Activated T-helper 17 cell treated with anti-CD3 and anti-CD28 coated beads, Interleukin-2, amount 50 U/mL, for 72 hours (primary cell): ENCODE data around the gene ATP13A3. TPM values are rescaled to one million over a fixed set of nuclear protein-coding genes. Genes with fewer than 3 reads are reported as not detected.

Experiments used
- ATAC-seq: fragments of 150-1000 bp; cut with Tn5 transposase; replicated peaks from 2 replicates; pipeline ENCODE4 v1.10.0; 2021; ENCODE audit warnings: mild to moderate bottlenecking, moderate library complexity
- H3K27ac Mint-ChIP-seq: one replicate; pipeline ENCODE4 v1.8.0; 2022; ENCODE audit warnings: mixed read lengths
- H3K27me3 Mint-ChIP-seq: one replicate; pipeline ENCODE4 v1.8.0; 2022; ENCODE audit warnings: mixed read lengths
- H3K36me3 Mint-ChIP-seq: one replicate; pipeline ENCODE4 v1.8.0; 2022; ENCODE audit warnings: low read depth, mild to moderate bottlenecking, mixed read lengths
- H3K4me1 Mint-ChIP-seq: one replicate; pipeline ENCODE4 v1.8.0; 2022; ENCODE audit warnings: mixed read lengths
- H3K4me3 Mint-ChIP-seq: one replicate; pipeline ENCODE4 v1.8.0; 2022; ENCODE audit warnings: mild to moderate bottlenecking, mixed read lengths
- H3K9me3 Mint-ChIP-seq: one replicate; pipeline ENCODE4 v1.8.0; 2022; ENCODE audit warnings: mixed read lengths
- total RNA-seq, 2 donors: library from RNA; stranded (reverse); gene quantifications; one replicate each; pipeline ENCODE4 v1.2.3, GENCODE V29; 2022

Gene ATP13A3
- total RNA-seq, 2 donors from 2014 or later, result 121 to 126 TPM

GRCh38 chr3:194364652-194365434 lies 122.0 kb downstream of the ATP13A3 start:
- Mint-ChIP-seq H3K27me3 (peaks cover 20% of the 10 kb centered on the region), H3K4me3 (no peak overlapping the region), H3K36me3 (no peaks in the 10 kb centered on the region), H3K9me3 (no peaks in the 10 kb centered on the region), H3K27ac (no peak overlapping the region), H3K4me1 (no peaks in the 10 kb centered on the region)
- no peak for ATAC-seq

GRCh38 chr3:194364314-194364651 lies 122.5 kb downstream of the ATP13A3 start:
- Mint-ChIP-seq H3K4me1 (no peaks in the 10 kb centered on the region), H3K36me3 (no peaks in the 10 kb centered on the region), H3K9me3 (no peaks in the 10 kb centered on the region), H3K4me3 (no peak overlapping the region), H3K27me3 (peaks cover 19% of the 10 kb centered on the region), H3K27ac (no peak overlapping the region)
- no peak for ATAC-seq

GRCh38 chr3:194360568-194360967 lies 126.2 kb downstream of the ATP13A3 start:
- Mint-ChIP-seq H3K36me3 (no peaks in the 10 kb centered on the region), H3K4me3 (no peak overlapping the region), H3K4me1 (no peaks in the 10 kb centered on the region), H3K27ac (no peak overlapping the region), H3K9me3 (no peaks in the 10 kb centered on the region), H3K27me3 (peaks cover 10% of the 10 kb centered on the region)
- no peak for ATAC-seq

GRCh38 chr3:194357681-194358080 lies 129.1 kb downstream of the ATP13A3 start:
- H3K9me3 Mint-ChIP-seq, result no peaks in the 10 kb centered on the region
- no peak overlapping the region for H3K4me3 Mint-ChIP-seq
- H3K36me3 Mint-ChIP-seq, result no peaks in the 10 kb centered on the region
- no peak overlapping the region for H3K27ac Mint-ChIP-seq
- peaks cover 10% of the 10 kb centered on the region for H3K27me3 Mint-ChIP-seq
- no peak for ATAC-seq
- H3K4me1 Mint-ChIP-seq, result no peaks in the 10 kb centered on the region

- Mint-ChIP-seq H3K4me1 (no peaks in the 10 kb centered on the region), H3K9me3 (no peaks in the 10 kb centered on the region), H3K36me3 (no peaks in the 10 kb centered on the region), H3K4me3 (no peak overlapping the region), H3K27me3 (peaks cover 10% of the 10 kb centered on the region), H3K27ac (no peak overlapping the region)
- ATAC-seq, result no peak
These were observed 131.4 kb downstream of the ATP13A3 start for GRCh38 chr3:194355379-194355778.

GRCh38 chr3:194354315-194354714 lies 132.5 kb downstream of the ATP13A3 start:
- no peak overlapping the region for H3K4me3 Mint-ChIP-seq
- H3K27ac Mint-ChIP-seq, result no peak overlapping the region
- ATAC-seq, result no peak
- H3K4me1 Mint-ChIP-seq, result no peaks in the 10 kb centered on the region
- H3K9me3 Mint-ChIP-seq, result no peaks in the 10 kb centered on the region
- H3K36me3 Mint-ChIP-seq, result no peaks in the 10 kb centered on the region
- H3K27me3 Mint-ChIP-seq, result peaks cover 6% of the 10 kb centered on the region

Other genes starting within 250 kb of the ATP13A3 start
- gene CPN2, start 135.7 kb downstream of the ATP13A3 start, total RNA-seq, result not detected
- not detected for gene LRRC15, start 117.3 kb downstream of the ATP13A3 start, total RNA-seq
- gene GP5, start 87.7 kb downstream of the ATP13A3 start, total RNA-seq, result 1 to 10 TPM; 1.4 TPM
- gene TMEM44, start 146.4 kb upstream of the ATP13A3 start, total RNA-seq, result 10 to 100 TPM in 1 of 2 donors, 1 to 10 TPM in 1; 6.6 to 11.1 TPM
- gene LSG1, start 185.2 kb upstream of the ATP13A3 start, total RNA-seq, result 10 to 100 TPM; 37.9 to 46.9 TPM
- gene FAM43A, start 198.9 kb upstream of the ATP13A3 start, total RNA-seq, result 10 to 100 TPM in 1 of 2 donors, 1 to 10 TPM in 1; 7.1 to 32.6 TPM